Lower leg skin (tissue), 4 donors: ENCODE data around the gene MNT. TPM values are rescaled to one million over a fixed set of nuclear protein-coding genes. Genes with fewer than 3 reads are reported as not detected.
A peak's percentile ranks its signal among the peaks of the same experiment; 100 is the strongest.

Experiments
- DNase-seq, 2 donors: peaks; one replicate each; pipeline ENCODE4 v3.0.0-alpha.2; 2019; ENCODE audit warnings: low spot score in 2 of 2
- H3K4me3 ChIP-seq: fragments of 200-600 bp; sonication (generic); 2 replicates; pipeline ENCODE4 v1.5.1; 2017; ENCODE audit warnings: mild to moderate bottlenecking, low read depth; ENCODE audit not compliant: poor library complexity, severe bottlenecking
- POLR2A ChIP-seq, 2 donors: fragments of 450-650 bp; IDR thresholded peaks; one replicate each; pipeline ENCODE4 v1.6.1; 2016 to 2017; ENCODE audit warnings: antibody characterized with exemption in 2 of 2, mild to moderate bottlenecking in 1 of 2, moderate library complexity in 1 of 2
- whole genome bisulfite sequencing, 2 donors: methylation state at CpG; one replicate each; pipeline ENCODE4 v1.1.5; 2018; 5-methylcytosine and 5-hydroxymethylcytosine counted together
- intact Hi-C: fragments of 100-400 bp; cut with DNase I; formaldehyde crosslinking; loops from one replicate; pipeline ENCODE4 v1.15.0; 2023; ENCODE audit warnings: low total_unique reads
- total RNA-seq, 4 donors: library from RNA; depleted of rRNA; stranded (reverse); fragments of >200 nt; gene quantifications; one replicate each; pipeline ENCODE4 v1.1.0, GENCODE V29; 2016
- TF ChIP-seq, protein P1 (sequence below), 3 donors: fragments of 450-650 bp; IDR thresholded peaks; one replicate each; pipeline ENCODE4 v1.5.1; 2016; ENCODE audit warnings: antibody characterized with exemption in 3 of 3, mild to moderate bottlenecking in 3 of 3, moderate library complexity in 2 of 3

Gene MNT
- total RNA-seq, 4 donors from 2014 or later: 10.3 to 28.6 (median 15.4) TPM

DNA sequence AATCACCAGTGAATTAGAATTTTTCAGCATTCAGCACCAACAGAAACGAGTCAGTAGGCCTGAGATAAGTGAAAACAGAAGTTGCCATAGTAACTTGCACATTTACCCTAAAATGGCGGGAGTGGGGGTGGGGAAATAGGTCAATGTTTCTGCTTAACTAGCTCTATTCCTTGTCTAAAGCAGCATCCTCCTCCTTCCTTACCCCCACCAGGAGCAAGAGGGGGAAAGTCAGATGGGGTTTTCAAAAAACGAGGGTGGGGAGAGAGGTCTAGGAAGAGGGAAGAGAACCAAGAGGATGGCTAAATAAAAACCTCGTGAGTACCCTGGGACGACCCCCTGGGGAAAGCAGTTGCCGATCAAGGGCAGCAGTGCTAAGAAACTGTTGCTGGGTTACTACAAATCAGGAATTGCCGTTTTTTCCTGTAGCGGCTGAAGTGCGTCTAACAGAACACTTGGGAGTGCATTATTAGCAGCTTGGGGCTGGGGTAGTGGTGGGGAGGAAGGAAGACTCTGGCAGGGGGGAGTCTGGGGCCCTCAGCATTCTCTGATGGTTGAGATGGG is 34.4 kb upstream of the MNT start:
- no peak for TF ChIP-seq POLR2A (IDR thresholded peaks at IDR 0.05)
- TF ChIP-seq, protein P1, sequence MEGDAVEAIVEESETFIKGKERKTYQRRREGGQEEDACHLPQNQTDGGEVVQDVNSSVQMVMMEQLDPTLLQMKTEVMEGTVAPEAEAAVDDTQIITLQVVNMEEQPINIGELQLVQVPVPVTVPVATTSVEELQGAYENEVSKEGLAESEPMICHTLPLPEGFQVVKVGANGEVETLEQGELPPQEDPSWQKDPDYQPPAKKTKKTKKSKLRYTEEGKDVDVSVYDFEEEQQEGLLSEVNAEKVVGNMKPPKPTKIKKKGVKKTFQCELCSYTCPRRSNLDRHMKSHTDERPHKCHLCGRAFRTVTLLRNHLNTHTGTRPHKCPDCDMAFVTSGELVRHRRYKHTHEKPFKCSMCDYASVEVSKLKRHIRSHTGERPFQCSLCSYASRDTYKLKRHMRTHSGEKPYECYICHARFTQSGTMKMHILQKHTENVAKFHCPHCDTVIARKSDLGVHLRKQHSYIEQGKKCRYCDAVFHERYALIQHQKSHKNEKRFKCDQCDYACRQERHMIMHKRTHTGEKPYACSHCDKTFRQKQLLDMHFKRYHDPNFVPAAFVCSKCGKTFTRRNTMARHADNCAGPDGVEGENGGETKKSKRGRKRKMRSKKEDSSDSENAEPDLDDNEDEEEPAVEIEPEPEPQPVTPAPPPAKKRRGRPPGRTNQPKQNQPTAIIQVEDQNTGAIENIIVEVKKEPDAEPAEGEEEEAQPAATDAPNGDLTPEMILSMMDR (IDR thresholded peaks at IDR 0.05): no peak
- peak in 1 of 2 donors; percentile 56 for DNase-seq
- intact Hi-C loops: no loop called here
- 51 to 57% methylated on average over 9 of the region's 9 CpGs for WGBS, 2 donors
- no peak overlapping the region for H3K4me3 ChIP-seq

DNA sequence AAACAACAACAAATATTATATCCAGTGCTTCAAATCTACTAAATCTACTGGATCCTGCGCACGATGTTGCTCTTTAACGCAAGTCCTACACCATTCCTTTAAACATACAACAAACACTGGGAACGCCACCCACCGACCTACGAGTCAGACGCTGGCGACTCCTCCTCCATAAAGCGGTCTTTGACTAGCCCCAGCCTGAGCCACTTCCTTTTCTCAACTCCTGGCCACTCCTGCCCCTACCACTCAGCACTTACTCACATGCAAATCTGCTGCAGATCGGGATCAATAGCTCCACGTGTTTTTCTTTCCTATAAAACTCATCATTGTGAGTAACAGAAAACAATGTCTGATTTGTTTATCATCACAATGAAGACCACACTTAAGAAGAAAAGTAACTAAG is 32.8 kb upstream of the MNT start:
- no peak for TF ChIP-seq POLR2A (IDR thresholded peaks at IDR 0.05)
- TF ChIP-seq, protein P1 (IDR thresholded peaks at IDR 0.05): no peak
- intact Hi-C loops: no loop called here
- peak in 1 of 2 donors; percentile 61 for DNase-seq
- WGBS, 2 donors: 78 to 81% methylated on average over 11 of the region's 11 CpGs
- H3K4me3 ChIP-seq: no peak overlapping the region

DNA sequence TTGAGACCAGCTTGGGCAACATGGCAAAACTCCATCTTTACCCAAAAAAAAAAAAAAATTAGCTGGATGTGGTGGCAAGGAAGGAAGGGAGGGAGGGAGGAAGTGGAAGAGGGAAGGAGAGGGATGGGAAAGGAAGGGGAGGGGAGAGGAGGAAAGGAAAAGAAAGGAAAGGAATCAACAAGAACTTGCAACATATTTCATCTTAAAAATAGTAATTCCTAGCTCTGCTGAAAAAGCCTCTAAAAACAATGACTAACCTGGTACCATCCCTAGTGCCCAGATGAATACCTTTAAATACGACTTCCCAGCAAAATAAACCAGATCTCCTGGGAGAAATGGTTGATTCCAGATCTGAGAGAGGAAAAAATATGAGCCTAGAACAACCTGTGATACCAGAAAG is 27.1 kb upstream of the MNT start:
- no peak overlapping the region for H3K4me3 ChIP-seq
- TF ChIP-seq, protein P1 (IDR thresholded peaks at IDR 0.05): no peak
- TF ChIP-seq POLR2A (IDR thresholded peaks at IDR 0.05): no peak
- DNase-seq: no peak
- intact Hi-C loops: no loop called here
- WGBS, 2 donors: 86 to 100% methylated on average over 1 of the region's 1 CpG

DNA sequence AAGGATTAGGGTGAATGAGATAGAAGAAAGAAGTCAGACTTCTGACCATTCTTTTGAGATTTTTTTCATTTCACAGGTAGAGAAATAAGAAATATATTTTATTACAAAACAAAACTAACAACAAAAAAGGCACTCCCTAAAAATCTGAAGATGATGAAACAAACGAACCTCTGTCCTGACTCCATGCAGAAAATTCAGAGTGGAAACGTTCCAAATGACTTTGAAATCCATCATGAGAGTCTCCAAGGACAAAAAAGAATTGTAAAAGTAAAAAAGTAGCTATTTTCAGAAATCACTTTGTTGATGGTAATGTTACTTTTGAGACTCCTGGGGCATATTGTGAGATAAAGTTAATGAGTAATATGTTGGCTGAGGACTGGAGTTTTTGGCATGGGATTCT is 26.4 kb upstream of the MNT start:
- intact Hi-C loops: no loop called here
- TF ChIP-seq POLR2A (IDR thresholded peaks at IDR 0.05): no peak
- TF ChIP-seq, protein P1 (IDR thresholded peaks at IDR 0.05): no peak
- WGBS, 2 donors: 54 to 63% methylated on average over 2 of the region's 2 CpGs
- no peak overlapping the region for H3K4me3 ChIP-seq
- no peak for DNase-seq

DNA sequence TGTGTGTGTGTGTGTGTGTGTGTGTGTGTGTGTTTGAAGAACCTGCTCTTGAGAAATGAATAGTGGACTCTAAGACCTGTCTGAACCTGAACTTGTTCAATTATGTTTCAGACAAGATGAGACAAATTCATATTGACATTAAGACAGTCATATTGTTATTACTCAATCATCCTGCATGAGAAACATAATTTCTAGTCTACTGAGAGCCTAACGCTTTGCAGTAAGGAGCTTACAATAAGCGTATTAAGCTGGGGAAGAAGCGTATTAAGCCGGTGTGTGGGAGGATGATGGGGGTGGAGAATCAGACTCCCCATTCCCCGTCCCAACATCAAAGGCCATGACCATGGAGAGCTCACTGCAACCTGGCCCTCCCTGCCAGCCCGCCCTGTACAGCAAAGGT is 22.4 kb upstream of the MNT start:
- WGBS, 2 donors: 57 to 66% methylated on average over 6 of the region's 6 CpGs
- DNase-seq: peak in 1 of 2 donors; percentile 59
- H3K4me3 ChIP-seq: no peak overlapping the region
- TF ChIP-seq POLR2A (IDR thresholded peaks at IDR 0.05): no peak
- TF ChIP-seq, protein P1 (IDR thresholded peaks at IDR 0.05): no peak
- intact Hi-C loops: no loop called here
